Measurements from ENCODE around the gene RANBP1.

DNA sequence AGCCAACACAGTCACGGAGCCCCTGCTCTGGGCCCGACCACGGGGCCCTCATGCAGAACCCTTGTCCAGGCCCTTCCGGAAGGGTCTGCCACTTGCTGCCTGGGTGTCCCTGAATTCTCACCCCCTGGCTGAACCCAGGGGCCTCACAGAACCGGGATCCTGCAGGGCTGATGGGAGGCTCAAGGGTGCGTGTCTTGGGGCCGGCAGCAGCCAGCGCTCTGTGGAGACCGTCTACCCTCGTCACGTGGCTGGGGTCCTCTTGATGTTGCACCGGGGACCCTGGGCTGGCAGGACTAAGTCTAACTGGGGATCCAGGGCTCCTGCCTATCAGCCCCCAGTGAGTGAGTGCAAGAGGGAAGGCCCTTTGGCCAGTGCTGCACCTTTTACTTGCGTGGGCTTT is 54.3 kb downstream of the RANBP1 start:
- TF ChIP-seq, protein P1, sequence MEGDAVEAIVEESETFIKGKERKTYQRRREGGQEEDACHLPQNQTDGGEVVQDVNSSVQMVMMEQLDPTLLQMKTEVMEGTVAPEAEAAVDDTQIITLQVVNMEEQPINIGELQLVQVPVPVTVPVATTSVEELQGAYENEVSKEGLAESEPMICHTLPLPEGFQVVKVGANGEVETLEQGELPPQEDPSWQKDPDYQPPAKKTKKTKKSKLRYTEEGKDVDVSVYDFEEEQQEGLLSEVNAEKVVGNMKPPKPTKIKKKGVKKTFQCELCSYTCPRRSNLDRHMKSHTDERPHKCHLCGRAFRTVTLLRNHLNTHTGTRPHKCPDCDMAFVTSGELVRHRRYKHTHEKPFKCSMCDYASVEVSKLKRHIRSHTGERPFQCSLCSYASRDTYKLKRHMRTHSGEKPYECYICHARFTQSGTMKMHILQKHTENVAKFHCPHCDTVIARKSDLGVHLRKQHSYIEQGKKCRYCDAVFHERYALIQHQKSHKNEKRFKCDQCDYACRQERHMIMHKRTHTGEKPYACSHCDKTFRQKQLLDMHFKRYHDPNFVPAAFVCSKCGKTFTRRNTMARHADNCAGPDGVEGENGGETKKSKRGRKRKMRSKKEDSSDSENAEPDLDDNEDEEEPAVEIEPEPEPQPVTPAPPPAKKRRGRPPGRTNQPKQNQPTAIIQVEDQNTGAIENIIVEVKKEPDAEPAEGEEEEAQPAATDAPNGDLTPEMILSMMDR (IDR thresholded peaks at IDR 0.05) = no peak
- TF ChIP-seq POLR2A (IDR thresholded peaks at IDR 0.05) (no peak), EP300 (IDR thresholded peaks at IDR 0.05) (no peak)

Data from tibial nerve (tissue), 4 donors.